Measurements from ENCODE around the gene ROGDI.

The ROGDI gene

GRCh38 chr16:4755687-4756086, 46.7 kb downstream of the ROGDI start:
- no peak overlapping the region for H4K12ac ChIP-seq (ENCODE audit: low read depth, low read length)
- no peak overlapping the region for H2BK12ac ChIP-seq (ENCODE audit: low read length)
- no peak overlapping the region for H3K18ac ChIP-seq (ENCODE audit: low read length)
- H3K79me1 ChIP-seq (ENCODE audit: low read length): no peaks in the 10 kb centered on the region
- peaks cover 71 to 74% of the 10 kb centered on the region in 2 experiments for H3K36me3 ChIP-seq (ENCODE audit: control insufficient read depth in 1 of 2, insufficient read depth in 2 of 2, low read length in 2 of 2)
- H3K9ac ChIP-seq (ENCODE audit: low read length): no peak overlapping the region
- no peak overlapping the region for H4K91ac ChIP-seq (ENCODE audit: low read depth, low read length)
- WGBS (ENCODE audit: extremely low coverage, insufficient coverage, insufficient read length): no CpG with 5 or more reads among the region's 6 CpGs
- H3K4me2 ChIP-seq (ENCODE audit: low read length): no peak overlapping the region
- H3K4me1 ChIP-seq (ENCODE audit: control insufficient read depth in 1 of 2, insufficient read depth in 2 of 2, low read length in 2 of 2): no peaks in the 10 kb centered on the region
- H3K27ac ChIP-seq (ENCODE audit: low read depth, low read length): no peak overlapping the region
- DNase-seq: no peak
- no peak overlapping the region for H3K23ac ChIP-seq (ENCODE audit: low read length)
- H3K9me3 ChIP-seq (ENCODE audit: insufficient read depth, low read depth, low read length): peaks cover 7% of the 10 kb centered on the region
- H2BK5ac ChIP-seq (ENCODE audit: low read depth, low read length, poor library complexity): no peak overlapping the region
- H2AK5ac ChIP-seq (ENCODE audit: low read length): no peak overlapping the region
- no peaks in the 10 kb centered on the region for H3K79me2 ChIP-seq (ENCODE audit: control insufficient read depth, insufficient read depth, low read length, poor library complexity)
- no peak overlapping the region for H4K8ac ChIP-seq (ENCODE audit: low read depth, low read length)
- H2AFZ ChIP-seq (ENCODE audit: insufficient read depth, low read length, poor library complexity): no peak overlapping the region
- no peak overlapping the region for H2BK120ac ChIP-seq (ENCODE audit: insufficient read depth, low read length, poor library complexity)
- H3K4me3 ChIP-seq (ENCODE audit: low read depth, low read length): no peak overlapping the region
- H3K27me3 ChIP-seq (ENCODE audit: insufficient read depth, low read length): no peaks in the 10 kb centered on the region
- no peak overlapping the region for H3K4ac ChIP-seq (ENCODE audit: low read depth, low read length)
- H3K14ac ChIP-seq (ENCODE audit: low read length): no peak overlapping the region

- peaks cover 7% of the 10 kb centered on the region for H3K9me3 ChIP-seq (ENCODE audit: insufficient read depth, low read depth, low read length)
- H4K12ac ChIP-seq (ENCODE audit: low read depth, low read length): no peak overlapping the region
- H2AFZ ChIP-seq (ENCODE audit: insufficient read depth, low read length, poor library complexity): no peak overlapping the region
- no peak overlapping the region for H2BK12ac ChIP-seq (ENCODE audit: low read length)
- no peak overlapping the region for H3K4me2 ChIP-seq (ENCODE audit: low read length)
- peaks cover 65 to 69% of the 10 kb centered on the region in 2 experiments for H3K36me3 ChIP-seq (ENCODE audit: control insufficient read depth in 1 of 2, insufficient read depth in 2 of 2, low read length in 2 of 2)
- no peak overlapping the region for H4K91ac ChIP-seq (ENCODE audit: low read depth, low read length)
- no peaks in the 10 kb centered on the region for H3K4me1 ChIP-seq (ENCODE audit: control insufficient read depth in 1 of 2, insufficient read depth in 2 of 2, low read length in 2 of 2)
- no CpG with 5 or more reads among the region's 4 CpGs for WGBS (ENCODE audit: extremely low coverage, insufficient coverage, insufficient read length)
- no peaks in the 10 kb centered on the region for H3K79me1 ChIP-seq (ENCODE audit: low read length)
- H3K4me3 ChIP-seq (ENCODE audit: low read depth, low read length): no peak overlapping the region
- no peak overlapping the region for H3K4ac ChIP-seq (ENCODE audit: low read depth, low read length)
- H3K14ac ChIP-seq (ENCODE audit: low read length): no peak overlapping the region
- H3K27me3 ChIP-seq (ENCODE audit: insufficient read depth, low read length): no peaks in the 10 kb centered on the region
- no peak overlapping the region for H3K18ac ChIP-seq (ENCODE audit: low read length)
- H3K79me2 ChIP-seq (ENCODE audit: control insufficient read depth, insufficient read depth, low read length, poor library complexity): no peaks in the 10 kb centered on the region
- no peak overlapping the region for H2AK5ac ChIP-seq (ENCODE audit: low read length)
- no peak overlapping the region for H3K23ac ChIP-seq (ENCODE audit: low read length)
- H4K8ac ChIP-seq (ENCODE audit: low read depth, low read length): no peak overlapping the region
- no peak overlapping the region for H3K27ac ChIP-seq (ENCODE audit: low read depth, low read length)
- H2BK120ac ChIP-seq (ENCODE audit: insufficient read depth, low read length, poor library complexity): no peak overlapping the region
- no peak for DNase-seq
- H3K9ac ChIP-seq (ENCODE audit: low read length): no peak overlapping the region
- H2BK5ac ChIP-seq (ENCODE audit: low read depth, low read length, poor library complexity): no peak overlapping the region
Measured at GRCh38 chr16:4754865-4755264, 47.6 kb downstream of the ROGDI start.

GRCh38 chr16:4753227-4753626, 49.2 kb downstream of the ROGDI start:
- no peak for DNase-seq
- H2BK5ac ChIP-seq (ENCODE audit: low read depth, low read length, poor library complexity): no peak overlapping the region
- H3K9ac ChIP-seq (ENCODE audit: low read length): no peak overlapping the region
- no peak overlapping the region for H3K4me3 ChIP-seq (ENCODE audit: low read depth, low read length)
- no peak overlapping the region for H3K14ac ChIP-seq (ENCODE audit: low read length)
- no peak overlapping the region for H2BK12ac ChIP-seq (ENCODE audit: low read length)
- H3K27me3 ChIP-seq (ENCODE audit: insufficient read depth, low read length): no peaks in the 10 kb centered on the region
- no peaks in the 10 kb centered on the region for H3K79me1 ChIP-seq (ENCODE audit: low read length)
- no peaks in the 10 kb centered on the region for H3K4me1 ChIP-seq (ENCODE audit: control insufficient read depth in 1 of 2, insufficient read depth in 2 of 2, low read length in 2 of 2)
- H2BK120ac ChIP-seq (ENCODE audit: insufficient read depth, low read length, poor library complexity): no peak overlapping the region
- no peak overlapping the region for H2AFZ ChIP-seq (ENCODE audit: insufficient read depth, low read length, poor library complexity)
- H4K12ac ChIP-seq (ENCODE audit: low read depth, low read length): no peak overlapping the region
- H3K18ac ChIP-seq (ENCODE audit: low read length): no peak overlapping the region
- peaks cover 59 to 64% of the 10 kb centered on the region in 2 experiments for H3K36me3 ChIP-seq (ENCODE audit: control insufficient read depth in 1 of 2, insufficient read depth in 2 of 2, low read length in 2 of 2)
- no peak overlapping the region for H4K8ac ChIP-seq (ENCODE audit: low read depth, low read length)
- WGBS (ENCODE audit: extremely low coverage, insufficient coverage, insufficient read length): no CpG with 5 or more reads among the region's 11 CpGs
- no peak overlapping the region for H4K91ac ChIP-seq (ENCODE audit: low read depth, low read length)
- no peaks in the 10 kb centered on the region for H3K79me2 ChIP-seq (ENCODE audit: control insufficient read depth, insufficient read depth, low read length, poor library complexity)
- H3K27ac ChIP-seq (ENCODE audit: low read depth, low read length): no peak overlapping the region
- peaks cover 7% of the 10 kb centered on the region for H3K9me3 ChIP-seq (ENCODE audit: insufficient read depth, low read depth, low read length)
- H3K23ac ChIP-seq (ENCODE audit: low read length): no peak overlapping the region
- no peak overlapping the region for H3K4ac ChIP-seq (ENCODE audit: low read depth, low read length)
- H3K4me2 ChIP-seq (ENCODE audit: low read length): no peak overlapping the region
- no peak overlapping the region for H2AK5ac ChIP-seq (ENCODE audit: low read length)

DNA sequence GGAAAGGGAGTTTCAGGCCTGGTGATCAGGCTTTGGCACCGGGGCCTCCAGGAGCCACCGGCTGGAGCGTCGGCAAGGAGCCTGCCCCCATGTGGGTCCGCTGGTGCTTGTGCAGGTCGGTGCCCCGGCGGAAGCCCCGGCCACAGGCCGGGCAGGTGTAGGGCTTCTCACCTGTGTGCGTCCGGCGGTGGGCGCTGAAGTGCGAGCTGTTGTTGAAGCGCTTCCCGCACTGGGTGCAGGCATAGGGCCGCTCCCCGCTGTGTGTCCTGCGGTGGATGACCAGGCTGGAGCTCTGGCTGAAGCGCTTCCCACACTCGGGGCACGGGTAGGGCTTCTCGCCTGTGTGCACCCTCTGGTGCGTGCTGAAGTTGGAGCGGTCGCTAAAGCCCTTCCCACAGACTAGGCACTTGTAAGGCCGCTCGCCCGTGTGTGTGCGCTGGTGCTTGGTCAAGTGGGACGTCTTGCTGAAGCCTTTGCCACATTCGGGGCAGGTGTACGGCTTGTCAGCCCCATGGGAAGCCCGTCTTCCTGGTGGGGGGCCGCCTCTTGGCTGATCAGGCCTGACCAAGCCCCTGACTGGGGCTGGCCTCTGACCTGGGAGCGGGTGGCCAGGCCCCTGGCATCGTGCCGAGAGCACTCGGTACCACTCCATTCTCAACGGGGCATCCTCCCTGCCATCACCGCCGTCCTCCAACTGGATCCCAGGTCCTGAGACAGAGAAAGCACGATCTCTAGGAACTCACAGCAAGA, 49.9 kb downstream of the ROGDI start:
- DNase-seq: no peak
- WGBS (ENCODE audit: extremely low coverage, insufficient coverage, insufficient read length): no CpG with 5 or more reads among the region's 44 CpGs
- no peak overlapping the region for H3K18ac ChIP-seq (ENCODE audit: low read length)
- H3K27me3 ChIP-seq (ENCODE audit: insufficient read depth, low read length): no peaks in the 10 kb centered on the region
- no peaks in the 10 kb centered on the region for H3K79me1 ChIP-seq (ENCODE audit: low read length)
- no peak overlapping the region for H2AFZ ChIP-seq (ENCODE audit: insufficient read depth, low read length, poor library complexity)
- no peak overlapping the region for H3K9ac ChIP-seq (ENCODE audit: low read length)
- H3K9me3 ChIP-seq (ENCODE audit: insufficient read depth, low read depth, low read length): peaks cover 7% of the 10 kb centered on the region
- no peak overlapping the region for H3K23ac ChIP-seq (ENCODE audit: low read length)
- H3K4ac ChIP-seq (ENCODE audit: low read depth, low read length): no peak overlapping the region
- H4K91ac ChIP-seq (ENCODE audit: low read depth, low read length): no peak overlapping the region
- no peak overlapping the region for H2AK5ac ChIP-seq (ENCODE audit: low read length)
- no peak overlapping the region for H4K8ac ChIP-seq (ENCODE audit: low read depth, low read length)
- H2BK120ac ChIP-seq (ENCODE audit: insufficient read depth, low read length, poor library complexity): no peak overlapping the region
- no peaks in the 10 kb centered on the region for H3K79me2 ChIP-seq (ENCODE audit: control insufficient read depth, insufficient read depth, low read length, poor library complexity)
- H2BK5ac ChIP-seq (ENCODE audit: low read depth, low read length, poor library complexity): no peak overlapping the region
- no peak overlapping the region for H3K4me3 ChIP-seq (ENCODE audit: low read depth, low read length)
- peaks cover 56 to 61% of the 10 kb centered on the region in 2 experiments for H3K36me3 ChIP-seq (ENCODE audit: control insufficient read depth in 1 of 2, insufficient read depth in 2 of 2, low read length in 2 of 2)
- no peak overlapping the region for H3K4me2 ChIP-seq (ENCODE audit: low read length)
- no peak overlapping the region for H3K14ac ChIP-seq (ENCODE audit: low read length)
- H3K27ac ChIP-seq (ENCODE audit: low read depth, low read length): no peak overlapping the region
- H2BK12ac ChIP-seq (ENCODE audit: low read length): no peak overlapping the region
- no peaks in the 10 kb centered on the region for H3K4me1 ChIP-seq (ENCODE audit: control insufficient read depth in 1 of 2, insufficient read depth in 2 of 2, low read length in 2 of 2)
- H4K12ac ChIP-seq (ENCODE audit: low read depth, low read length): no peak overlapping the region

All from trophoblast cell (in vitro differentiated cells and primary cell).